Thoracic aorta (tissue), 2 donors: ENCODE data around the gene VSTM2B. TPM values are rescaled to one million over a fixed set of nuclear protein-coding genes. Genes with fewer than 3 reads are reported as not detected.

Source experiments
- ATAC-seq: fragments of 150-250 bp; one replicate; pipeline ENCODE4 v1.8.0; 2017; ENCODE audit warnings: low read depth; ENCODE audit not compliant: insufficient number of reproducible peaks, low FRiP score
- DNase-seq: peaks from one replicate; pipeline ENCODE4 v3.0.0-alpha.2; 2020; ENCODE audit warnings: low spot score
- H3K27ac ChIP-seq, 2 donors: fragments of 200-600 bp; sonication (generic); 1 replicate in 1 of 2; 2 replicates in 1 of 2; pipeline ENCODE4 v1.5.1; 2016; ENCODE audit warnings: mild to moderate bottlenecking in 2 of 2, moderate library complexity in 2 of 2
- H3K27me3 ChIP-seq: fragments of 200-600 bp; sonication (generic); replicated peaks from 2 replicates; pipeline ENCODE4 v1.6.0; 2016; ENCODE audit warnings: mild to moderate bottlenecking; ENCODE audit not compliant: insufficient read depth
- H3K36me3 ChIP-seq: fragments of 200-600 bp; sonication (generic); one replicate; pipeline ENCODE4 v1.5.1; 2016
- H3K4me1 ChIP-seq, 2 donors: fragments of 200-600 bp; sonication (generic); 1 replicate in 1 of 2; 2 replicates in 1 of 2; pipeline versions ENCODE4 v1.5.1 to v1.6.0; 2016; ENCODE audit warnings: low read depth in 2 of 2, mild to moderate bottlenecking in 1 of 2; ENCODE audit not compliant: control insufficient read depth in 1 of 2
- H3K4me3 ChIP-seq: fragments of 200-600 bp; sonication (generic); 2 replicates; pipeline ENCODE4 v1.5.1; 2016; ENCODE audit warnings: mild to moderate bottlenecking
- H3K9me3 ChIP-seq: fragments of 200-600 bp; sonication (generic); 2 replicates; pipeline ENCODE4 v1.5.1; 2016
- total RNA-seq, 2 donors: library from RNA; depleted of rRNA; stranded (reverse); fragments of >200 nt; gene quantifications; one replicate each; pipeline versions ENCODE4 v1.1.0 to v1.2.3, GENCODE V29; 2016
- TF ChIP-seq, protein P1 (sequence below): fragments of 200-600 bp; sonication (generic); IDR thresholded peaks from one replicate; pipeline ENCODE4 v1.5.1; 2019; ENCODE audit warnings: antibody characterized with exemption

The VSTM2B gene
- total RNA-seq, 2 donors from 2014 or later, result not detected

DNA sequence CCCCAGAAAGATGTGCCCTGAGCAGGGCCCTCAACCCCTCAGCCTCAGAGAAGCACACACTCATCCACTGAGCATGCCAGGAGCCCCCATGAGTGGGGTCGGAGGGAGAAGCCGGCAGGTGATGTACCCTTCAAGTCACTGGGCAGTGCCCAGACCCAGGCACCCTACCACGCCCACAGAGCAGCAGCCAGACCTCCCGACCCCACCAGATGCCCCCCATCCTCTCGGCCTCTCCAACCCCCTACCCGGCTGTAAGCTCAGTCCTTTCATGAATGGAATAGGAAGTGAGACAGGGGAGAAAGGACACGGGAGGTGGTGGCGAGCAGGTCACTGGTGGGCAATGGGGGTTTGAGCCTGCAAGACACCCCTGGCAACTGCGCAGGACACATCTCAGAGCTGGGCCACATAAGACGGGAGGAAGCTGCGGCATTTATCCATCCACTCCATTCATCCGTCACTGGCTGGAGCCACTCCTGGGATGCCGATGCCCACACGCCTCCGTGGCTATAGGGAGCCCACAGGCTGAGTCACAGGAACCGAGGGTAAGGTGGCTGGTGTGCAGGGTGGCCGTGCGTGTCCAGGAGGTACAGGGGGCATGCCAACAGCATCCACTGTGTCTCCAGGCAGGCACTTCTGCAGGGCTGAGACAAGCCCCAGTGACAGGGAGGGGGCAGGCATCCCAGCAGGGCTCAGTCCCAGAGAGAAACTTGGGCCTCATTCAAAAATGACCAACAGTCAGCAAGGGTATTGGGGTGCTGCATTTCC lies 23.8 kb upstream of the VSTM2B start:
- Histone ChIP-seq H3K36me3 (no peaks in the 10 kb centered on the region), H3K27me3 (no peaks in the 10 kb centered on the region), H3K4me3 (no peak overlapping the region), H3K27ac (no peak overlapping the region), H3K4me1 (no peaks in the 10 kb centered on the region), H3K9me3 (no peaks in the 10 kb centered on the region)
- ATAC-seq (no peak), DNase-seq (no peak)
- TF ChIP-seq, protein P1, sequence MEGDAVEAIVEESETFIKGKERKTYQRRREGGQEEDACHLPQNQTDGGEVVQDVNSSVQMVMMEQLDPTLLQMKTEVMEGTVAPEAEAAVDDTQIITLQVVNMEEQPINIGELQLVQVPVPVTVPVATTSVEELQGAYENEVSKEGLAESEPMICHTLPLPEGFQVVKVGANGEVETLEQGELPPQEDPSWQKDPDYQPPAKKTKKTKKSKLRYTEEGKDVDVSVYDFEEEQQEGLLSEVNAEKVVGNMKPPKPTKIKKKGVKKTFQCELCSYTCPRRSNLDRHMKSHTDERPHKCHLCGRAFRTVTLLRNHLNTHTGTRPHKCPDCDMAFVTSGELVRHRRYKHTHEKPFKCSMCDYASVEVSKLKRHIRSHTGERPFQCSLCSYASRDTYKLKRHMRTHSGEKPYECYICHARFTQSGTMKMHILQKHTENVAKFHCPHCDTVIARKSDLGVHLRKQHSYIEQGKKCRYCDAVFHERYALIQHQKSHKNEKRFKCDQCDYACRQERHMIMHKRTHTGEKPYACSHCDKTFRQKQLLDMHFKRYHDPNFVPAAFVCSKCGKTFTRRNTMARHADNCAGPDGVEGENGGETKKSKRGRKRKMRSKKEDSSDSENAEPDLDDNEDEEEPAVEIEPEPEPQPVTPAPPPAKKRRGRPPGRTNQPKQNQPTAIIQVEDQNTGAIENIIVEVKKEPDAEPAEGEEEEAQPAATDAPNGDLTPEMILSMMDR, result no peak

GRCh38 chr19:29502581-29502850 lies 23.3 kb upstream of the VSTM2B start:
- Histone ChIP-seq H3K27me3 (no peaks in the 10 kb centered on the region), H3K4me3 (no peak overlapping the region), H3K9me3 (no peaks in the 10 kb centered on the region), H3K4me1 (no peaks in the 10 kb centered on the region), H3K27ac (no peak overlapping the region), H3K36me3 (no peaks in the 10 kb centered on the region)
- ATAC-seq (no peak), DNase-seq (no peak)
- TF ChIP-seq, protein P1, result no peak

GRCh38 chr19:29503140-29503758 lies 22.5 kb upstream of the VSTM2B start:
- DNase-seq, result no peak
- H3K4me1 ChIP-seq, result no peaks in the 10 kb centered on the region
- no peak for ATAC-seq

DNA sequence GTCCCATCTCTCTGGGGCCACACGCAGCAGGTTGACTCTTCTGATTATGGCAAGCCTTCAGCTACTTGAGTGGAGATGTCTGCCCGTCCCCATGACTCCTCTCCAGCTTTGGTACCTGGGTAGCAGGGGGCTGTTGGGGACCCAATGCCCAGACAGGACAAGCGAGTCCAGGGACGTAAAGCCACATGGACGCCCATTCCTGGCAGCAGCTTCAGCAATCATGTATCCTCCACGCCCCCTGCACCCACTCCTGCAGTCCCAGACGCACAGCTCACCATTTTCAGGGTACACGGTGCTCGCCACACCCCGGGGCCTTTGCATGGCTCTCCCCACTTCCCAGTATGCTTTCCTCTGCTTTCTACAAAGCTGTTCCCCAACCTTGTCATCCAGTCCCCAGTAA lies 22.0 kb upstream of the VSTM2B start:
- Histone ChIP-seq H3K4me3 (no peak overlapping the region), H3K27me3 (no peaks in the 10 kb centered on the region), H3K27ac (no peak overlapping the region), H3K36me3 (no peaks in the 10 kb centered on the region), H3K4me1 (no peaks in the 10 kb centered on the region), H3K9me3 (no peaks in the 10 kb centered on the region)
- TF ChIP-seq, protein P1, result no peak
- no peak for ATAC-seq
- no peak for DNase-seq

More at GRCh38 chr19:29503140-29503758, 22.5 kb upstream of the VSTM2B start:
- no peaks in the 10 kb centered on the region for H3K27me3 ChIP-seq
- no peaks in the 10 kb centered on the region for H3K9me3 ChIP-seq
- TF ChIP-seq, protein P1, result no peak
- no peak overlapping the region for H3K27ac ChIP-seq
- no peak overlapping the region for H3K4me3 ChIP-seq
- H3K36me3 ChIP-seq, result no peaks in the 10 kb centered on the region

GRCh38 chr19:29504454-29504853 lies 21.3 kb upstream of the VSTM2B start:
- no peak for DNase-seq

More at GRCh38 chr19:29504454-29504853, 21.3 kb upstream of the VSTM2B start:
- Histone ChIP-seq H3K27ac (no peak overlapping the region), H3K4me1 (no peaks in the 10 kb centered on the region), H3K4me3 (no peak overlapping the region), H3K36me3 (no peaks in the 10 kb centered on the region), H3K27me3 (no peaks in the 10 kb centered on the region), H3K9me3 (no peaks in the 10 kb centered on the region)
- no peak for ATAC-seq
- TF ChIP-seq, protein P1, result no peak
